NCI-H1417 treated with DMSO at 0.1 percent for 48 hours (cell line): ENCODE results near the gene CIRBP.
A peak's percentile ranks its signal among the peaks of the same experiment; 100 is the strongest.
"Not testable (repeated sequence)": the region's sequence is repeated elsewhere in the genome, so short reads cannot be mapped to it uniquely, and the experiment has no call there.

Experiments
- DNase-seq: peaks from one replicate; lab custom pipeline; 2025; lab: John Stamatoyannopoulos, UW

CIRBP gene

DNA sequence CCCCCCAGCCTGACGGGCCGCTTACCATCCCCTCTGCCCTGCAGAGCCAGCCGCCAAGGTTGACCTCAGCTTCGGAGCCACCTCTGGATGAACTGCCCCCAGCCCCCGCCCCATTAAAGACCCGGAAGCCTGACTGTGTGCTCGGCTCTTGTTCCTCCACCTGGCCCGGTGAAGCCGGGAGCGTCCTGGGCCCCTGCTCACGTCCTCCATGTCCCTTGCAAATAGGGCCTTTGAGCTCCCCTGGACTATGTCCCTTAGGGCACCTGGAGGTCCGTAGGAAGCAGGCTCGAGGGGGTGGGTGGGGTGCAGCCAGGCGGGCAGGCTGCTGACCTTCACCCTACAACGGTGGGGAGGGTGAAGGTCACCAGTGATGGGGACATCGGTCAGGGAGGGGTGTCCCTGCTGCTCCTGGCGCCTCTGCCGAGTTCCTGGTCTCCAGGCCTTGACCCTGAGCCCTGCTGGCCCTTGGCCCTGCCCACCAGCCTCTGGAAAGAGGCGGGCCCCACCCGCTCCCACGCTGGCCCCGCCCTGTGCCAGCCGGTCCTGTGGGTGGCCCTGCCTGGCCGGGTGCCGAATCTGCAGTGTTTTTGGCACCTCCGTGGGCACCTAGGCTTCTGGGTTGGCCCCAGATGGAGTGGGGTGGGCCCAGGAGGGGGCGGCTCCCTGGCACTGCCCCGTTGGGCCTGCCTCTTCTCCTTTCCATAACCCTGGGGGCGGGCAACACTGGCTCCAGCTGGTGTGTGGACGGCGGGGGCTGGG is 24.3 kb upstream of the CIRBP start:
- DNase-seq, result no peak

DNA sequence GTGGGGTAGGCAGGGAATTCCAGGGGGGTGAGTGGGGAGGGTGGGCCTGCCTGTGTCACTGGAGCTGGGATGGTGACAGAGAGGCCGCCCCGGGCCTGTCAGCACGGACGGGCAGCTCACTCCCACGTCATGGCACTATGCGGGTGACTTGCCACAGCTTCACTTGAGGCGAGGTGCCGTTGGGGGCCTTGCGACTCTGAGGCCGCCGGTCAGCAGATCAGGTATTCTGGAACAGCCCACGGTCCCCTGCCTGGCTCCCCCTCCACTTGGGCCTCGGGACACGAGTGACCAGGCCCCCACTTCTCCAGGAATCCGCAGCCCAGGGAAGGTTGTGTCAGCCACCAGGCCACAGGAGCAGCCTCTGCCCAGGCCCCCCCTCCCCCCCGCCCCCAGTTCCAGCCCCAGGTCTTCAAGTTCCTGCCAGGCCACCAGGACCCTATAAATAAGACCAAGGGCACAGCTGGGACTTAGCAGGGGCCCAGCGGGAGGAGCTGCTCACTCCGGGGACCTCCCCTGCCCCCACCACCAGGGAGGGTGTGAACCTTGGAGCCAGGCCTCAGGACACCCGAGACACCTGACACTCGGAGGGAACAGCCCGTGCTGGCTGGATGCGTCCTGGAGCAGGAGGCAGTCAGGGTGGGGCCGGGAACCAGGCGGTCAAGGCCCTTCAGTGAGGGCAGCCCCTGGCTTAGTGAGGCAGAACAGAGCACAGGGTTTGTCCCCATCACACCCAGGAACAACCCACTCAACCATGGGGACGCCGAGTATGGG is 23.5 kb upstream of the CIRBP start:
- no peak for DNase-seq

DNA sequence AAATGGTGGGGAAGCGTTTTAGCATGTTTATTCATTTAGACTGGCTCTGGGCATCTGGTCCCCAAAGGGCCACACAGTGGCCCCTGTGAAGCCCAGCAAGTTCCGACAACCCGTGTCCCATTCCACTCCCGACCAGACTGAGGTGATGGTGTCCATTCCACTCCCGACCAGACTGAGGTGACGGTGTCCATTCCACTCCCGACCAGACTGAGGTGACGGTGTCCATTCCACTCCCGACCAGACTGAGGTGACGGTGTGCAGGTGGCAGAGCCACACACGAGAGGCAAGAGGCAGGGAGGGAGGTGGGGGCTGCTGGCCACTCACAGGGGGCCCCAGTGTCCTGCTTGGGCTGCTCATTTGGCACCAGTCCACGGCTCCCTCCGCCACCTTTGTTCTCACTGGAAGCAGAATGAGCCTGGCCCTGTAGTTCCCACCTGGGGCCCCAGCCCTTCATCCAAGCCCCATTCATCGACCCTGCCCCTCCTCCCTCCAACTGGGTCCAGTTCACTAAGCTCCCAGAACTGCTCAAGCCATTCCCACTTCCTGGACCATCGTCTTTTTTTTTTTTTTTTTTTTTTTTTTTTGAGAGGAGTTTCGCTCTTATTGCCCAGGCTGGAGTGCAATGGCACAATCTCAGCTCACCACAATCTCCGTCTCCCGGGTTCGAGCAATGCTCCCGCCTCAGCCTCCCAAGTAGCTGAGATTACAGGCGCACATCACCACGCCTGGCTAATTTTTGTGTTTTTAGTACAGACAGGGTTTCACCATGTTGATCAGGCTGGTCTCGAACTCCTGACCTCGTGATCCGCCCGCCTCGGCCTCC is 22.7 kb upstream of the CIRBP start:
- not testable (repeated sequence) for DNase-seq

DNA sequence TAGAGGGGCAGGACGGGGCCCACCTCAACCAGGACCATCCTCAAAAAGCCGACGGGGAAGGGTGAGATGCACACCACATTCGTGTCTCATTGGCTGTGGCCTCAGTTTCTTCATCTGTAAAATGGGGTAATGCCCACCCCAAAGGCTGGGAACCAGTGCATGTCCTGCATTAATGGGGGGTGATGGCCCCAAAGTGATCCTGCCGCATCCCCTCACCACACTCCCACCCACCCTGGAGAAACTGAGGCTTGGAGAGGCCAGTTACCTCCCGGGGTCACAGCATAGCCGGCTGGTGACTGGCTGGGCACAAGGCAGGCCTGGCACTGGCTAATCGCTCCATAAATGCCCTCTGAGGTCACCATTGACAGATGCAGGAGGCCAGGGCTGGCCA is 21.4 kb upstream of the CIRBP start:
- no peak for DNase-seq

DNA sequence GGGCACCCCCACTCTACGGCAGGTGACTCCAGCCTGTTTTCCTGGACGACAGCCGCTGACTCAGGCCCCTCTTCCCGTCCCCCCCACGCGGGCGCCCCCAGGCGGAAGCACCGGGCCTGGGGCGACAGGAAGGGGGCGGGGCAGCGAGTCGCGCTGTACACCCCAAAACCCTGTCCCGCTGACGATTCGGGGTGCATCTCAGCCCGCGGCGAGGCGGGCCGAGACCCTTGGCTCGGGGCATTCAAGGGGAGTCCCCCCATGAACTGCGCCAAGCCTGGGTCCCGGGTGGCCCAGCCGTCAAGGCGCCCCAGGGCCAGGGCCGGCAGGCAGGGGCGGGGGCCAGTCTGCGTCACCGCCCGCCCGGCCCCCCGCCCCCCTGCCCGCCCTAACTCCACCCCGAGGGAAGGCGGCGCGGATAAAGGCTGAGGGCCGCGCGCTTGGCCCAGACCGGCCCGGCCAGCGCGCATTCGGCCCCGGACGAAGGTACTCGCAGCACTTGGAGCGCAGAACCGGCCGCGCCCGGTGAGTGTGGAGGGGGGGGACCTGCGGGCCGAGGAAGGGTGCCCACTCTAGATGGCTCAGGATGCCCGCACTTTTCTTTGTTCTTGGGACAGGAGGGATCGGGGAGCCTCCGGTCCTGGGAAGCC is 20.9 kb upstream of the CIRBP start, which contains the start of gene MIDN:
TSS of gene MIDN (plus strand) at position 445 of the 647 bp plus-strand sequence. CDS start 1,714 bp downstream, outside the sequence.
- no peak for DNase-seq

- no peak for DNase-seq
Observed at GRCh38 chr19:1248786-1249297, 20.3 kb upstream of the CIRBP start.

DNA sequence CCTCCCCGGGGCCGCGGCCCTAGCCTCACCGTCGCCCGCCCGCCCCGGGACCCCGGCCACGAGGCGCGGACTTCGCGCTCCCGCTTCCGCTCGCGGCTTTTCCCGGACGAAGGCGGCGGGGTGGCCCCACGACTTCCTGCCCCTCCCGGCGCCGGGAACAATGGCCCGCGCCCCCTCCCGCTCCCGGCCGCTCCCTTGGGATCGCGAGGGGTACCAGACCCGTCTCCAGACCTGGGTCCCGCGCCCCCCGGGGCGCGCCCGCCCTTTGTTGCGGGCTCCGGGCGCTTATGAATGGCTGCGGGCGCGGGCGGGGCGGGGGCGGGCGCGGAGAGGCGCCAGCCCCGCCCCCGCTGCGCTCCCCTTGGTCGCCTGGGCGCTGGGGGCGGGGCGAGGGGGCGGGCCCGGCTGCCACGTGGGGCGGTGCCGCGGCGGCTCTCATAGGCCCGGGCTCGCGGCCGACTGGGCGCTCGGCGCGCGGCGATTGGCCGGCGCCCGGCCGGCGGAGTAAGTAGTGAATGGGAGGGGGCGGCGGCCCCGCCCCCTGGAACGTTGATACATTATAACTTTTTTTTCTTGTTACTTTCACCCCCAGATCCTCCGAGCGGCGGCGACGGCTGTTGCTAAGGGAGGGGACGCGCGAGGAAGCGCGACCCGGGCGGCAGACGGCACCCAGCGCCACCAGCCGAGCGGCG is 19.7 kb upstream of the CIRBP start:
- peak; percentile 92 for DNase-seq

DNA sequence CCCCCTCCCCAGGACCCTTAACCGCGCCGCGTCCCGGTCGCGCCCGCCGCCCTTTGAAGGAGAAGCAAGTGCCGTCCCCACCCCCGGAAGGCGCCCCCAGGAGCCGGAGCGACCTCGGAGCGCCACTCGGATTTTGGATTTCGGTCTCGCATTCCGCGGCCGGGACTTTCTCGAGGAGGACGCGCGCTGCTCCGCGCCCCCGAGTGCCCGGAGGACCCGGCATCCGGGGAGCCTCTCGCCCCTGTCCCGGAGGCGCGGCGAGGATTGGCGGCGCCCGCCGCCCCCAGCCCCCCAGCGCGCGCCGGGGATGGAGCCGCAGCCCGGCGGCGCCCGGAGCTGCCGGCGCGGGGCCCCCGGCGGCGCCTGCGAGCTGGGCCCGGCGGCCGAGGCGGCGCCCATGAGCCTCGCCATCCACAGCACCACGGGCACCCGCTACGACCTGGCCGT is 19.1 kb upstream of the CIRBP start:
- no peak for DNase-seq

DNA sequence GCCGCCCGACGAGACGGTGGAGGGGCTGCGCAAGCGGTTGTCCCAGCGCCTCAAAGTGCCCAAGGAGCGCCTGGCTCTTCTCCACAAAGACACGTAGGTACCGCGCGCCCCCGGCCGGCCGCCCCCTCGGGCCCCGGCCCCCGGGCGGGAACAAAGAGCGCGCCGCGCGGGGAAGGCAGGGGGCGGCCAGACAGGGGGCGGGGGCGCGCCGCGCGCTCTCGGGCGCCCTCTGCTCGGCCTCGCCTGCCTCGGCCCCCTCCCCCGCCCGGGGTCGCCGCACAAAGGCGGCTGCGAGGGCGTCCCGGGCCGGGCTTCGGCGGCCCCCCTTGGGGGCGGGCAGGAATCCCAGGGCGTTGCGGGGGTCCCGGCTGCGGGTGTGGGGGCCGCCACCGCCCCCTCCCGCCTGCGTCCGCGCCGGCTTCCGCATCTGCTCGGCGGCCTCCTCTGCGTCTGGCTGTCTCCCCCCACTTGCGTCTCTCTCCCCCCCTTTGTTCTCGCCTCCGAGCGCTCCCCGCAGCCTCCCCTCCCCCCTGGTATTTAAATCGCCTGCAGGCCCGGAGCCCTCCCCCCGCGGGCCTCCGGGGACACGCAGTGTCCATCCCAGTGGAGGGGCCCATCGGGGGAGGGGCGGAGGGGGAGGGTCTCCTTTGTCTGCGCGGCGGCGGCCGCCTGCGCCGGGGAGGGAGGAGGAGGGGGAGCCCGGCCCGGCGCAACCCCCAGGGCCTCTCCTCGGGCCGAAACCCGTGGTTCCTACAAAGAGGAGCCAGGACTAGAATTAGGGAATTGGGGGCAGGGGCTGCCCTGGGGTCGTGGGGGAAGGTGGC is 18.5 kb upstream of the CIRBP start:
- peak; percentile 45 for DNase-seq

GRCh38 chr19:1251330-1252220 is 17.6 kb upstream of the CIRBP start:
- no peak for DNase-seq

DNA sequence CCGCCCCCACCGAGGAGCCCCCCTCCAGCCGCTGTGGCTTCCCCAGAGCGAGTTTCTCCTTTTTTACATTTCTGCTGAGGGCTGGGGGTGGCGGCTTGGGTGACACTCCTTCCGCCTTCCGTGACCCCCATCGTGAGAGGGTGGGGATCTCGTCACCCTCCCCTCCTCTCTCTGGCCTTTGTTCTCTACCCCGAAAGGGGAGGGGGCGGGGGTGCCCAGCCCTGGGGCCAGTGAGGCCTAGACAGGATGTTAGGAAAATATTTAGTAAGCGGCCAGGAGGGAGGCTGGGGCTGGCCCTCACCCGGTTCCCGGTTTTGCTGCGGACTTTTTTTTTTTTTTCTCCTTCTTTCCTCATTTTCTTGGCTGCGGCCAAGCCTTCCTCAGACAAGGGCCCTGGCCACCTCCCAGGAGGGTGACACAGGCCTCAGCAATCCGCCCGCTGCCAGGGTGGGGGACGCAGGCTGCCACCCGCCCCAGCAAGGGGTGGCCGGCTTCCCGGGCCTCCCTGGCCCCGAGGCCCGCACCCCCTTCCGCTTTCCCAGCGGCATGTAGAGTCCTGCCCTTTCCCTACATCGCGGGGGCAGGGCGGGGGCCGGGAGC is 16.8 kb upstream of the CIRBP start:
- DNase-seq, result no peak

GRCh38 chr19:1252821-1253513 is 16.2 kb upstream of the CIRBP start:
- DNase-seq, result peak; percentile 43

GRCh38 chr19:1253514-1254080 is 15.5 kb upstream of the CIRBP start:
- DNase-seq, result no peak

DNA sequence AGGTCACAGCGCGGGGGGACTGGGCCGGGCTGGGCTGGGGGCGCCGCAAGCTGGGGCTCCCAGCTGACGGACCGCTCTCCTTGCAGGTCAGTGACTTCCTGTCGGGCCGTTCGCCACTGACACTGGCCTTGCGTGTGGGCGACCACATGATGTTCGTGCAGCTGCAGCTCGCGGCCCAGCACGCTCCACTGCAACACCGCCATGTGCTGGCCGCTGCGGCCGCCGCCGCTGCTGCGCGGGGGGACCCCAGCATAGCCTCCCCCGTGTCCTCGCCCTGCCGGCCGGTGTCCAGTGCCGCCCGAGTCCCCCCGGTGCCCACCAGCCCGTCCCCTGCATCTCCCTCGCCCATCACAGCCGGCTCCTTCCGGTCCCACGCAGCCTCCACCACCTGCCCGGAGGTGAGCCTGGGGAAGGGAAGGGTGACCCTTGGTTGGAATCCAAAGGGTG is 15.0 kb upstream of the CIRBP start:
- no peak for DNase-seq

DNA sequence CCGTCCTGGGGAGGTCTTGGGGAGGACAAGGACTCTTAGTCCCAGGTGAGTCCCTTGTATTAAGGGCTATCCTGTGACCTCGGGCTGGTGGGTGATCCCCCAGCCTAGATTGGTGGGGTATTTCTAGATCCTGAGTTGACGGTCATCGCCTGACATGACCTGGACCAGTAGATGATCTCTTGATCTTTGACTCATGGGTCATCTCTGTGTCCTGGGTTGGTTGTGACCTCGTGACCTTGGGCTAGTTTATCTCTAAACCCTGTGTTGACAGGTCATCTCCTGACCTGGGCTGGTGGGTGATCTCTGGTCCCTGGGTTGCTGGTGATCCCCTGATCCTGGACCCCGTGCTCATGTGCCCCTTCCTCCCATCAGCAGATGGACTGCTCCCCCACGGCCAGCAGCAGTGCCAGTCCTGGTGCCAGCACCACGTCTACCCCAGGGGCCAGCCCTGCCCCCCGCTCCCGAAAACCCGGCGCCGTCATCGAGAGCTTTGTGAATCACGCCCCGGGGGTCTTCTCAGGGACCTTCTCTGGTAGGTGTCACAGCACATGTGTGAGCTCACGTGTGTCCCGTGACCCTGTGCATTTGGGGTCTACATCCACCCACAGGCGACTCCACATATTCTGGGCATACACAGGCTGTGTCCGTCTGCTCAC is 14.5 kb upstream of the CIRBP start:
- DNase-seq, result no peak

DNA sequence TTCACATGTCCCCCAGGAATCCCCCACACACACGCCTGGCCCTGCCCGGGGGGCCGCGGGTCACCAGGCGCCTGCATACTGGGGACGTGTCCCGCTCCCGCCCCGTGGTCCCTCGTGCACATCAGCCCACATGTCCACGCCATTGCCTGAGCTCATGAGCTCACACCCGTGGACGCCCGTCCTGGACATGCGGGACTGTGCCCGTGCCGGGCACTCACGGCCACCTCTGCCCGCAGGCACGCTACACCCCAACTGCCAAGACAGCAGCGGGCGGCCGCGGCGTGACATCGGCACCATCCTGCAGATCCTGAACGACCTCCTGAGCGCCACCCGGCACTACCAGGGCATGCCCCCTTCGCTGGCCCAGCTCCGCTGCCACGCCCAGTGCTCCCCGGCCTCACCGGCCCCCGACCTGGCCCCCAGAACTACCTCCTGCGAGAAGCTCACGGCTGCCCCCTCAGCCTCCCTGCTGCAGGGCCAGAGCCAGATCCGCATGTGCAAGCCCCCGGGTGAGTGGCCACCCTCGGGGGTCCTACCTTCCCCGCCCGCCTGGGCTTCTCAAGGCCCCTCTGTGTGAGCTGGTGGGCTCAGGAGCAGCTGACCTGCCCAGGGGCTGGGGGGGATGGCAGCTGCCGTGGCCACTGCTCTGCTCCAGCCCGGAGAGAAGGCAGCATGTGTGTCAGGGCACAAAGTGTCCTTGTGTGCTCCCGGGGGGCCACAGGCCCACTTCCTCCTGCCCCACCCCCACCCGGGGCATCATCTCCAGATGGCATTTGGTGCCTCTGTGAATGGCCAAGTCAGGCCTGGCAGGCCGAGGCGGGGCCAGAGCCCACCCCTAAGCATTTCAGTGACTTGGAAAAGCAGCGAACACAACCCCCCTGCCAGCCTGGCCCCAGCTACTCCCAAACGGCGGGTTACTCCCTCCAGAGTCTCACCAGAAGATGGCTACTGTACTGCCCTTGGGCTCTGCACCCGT is 13.7 kb upstream of the CIRBP start:
- DNase-seq, result no peak
